Bronchial epithelial cell (primary cell): Measurements from ENCODE around the gene BTBD2. TPM values are rescaled to one million over a fixed set of nuclear protein-coding genes. Genes with fewer than 3 reads are reported as not detected.

Experiments used
- DNase-seq: peaks from one replicate; pipeline ENCODE4 v3.0.0-alpha.2; 2010; ENCODE audit warnings: low read depth
- FAIRE-seq: peaks from 2 replicates; lab custom pipeline; 2011; peaks lifted over from hg19 to GRCh38; lab: Jason Lieb, UNC
- H3K27me3 ChIP-seq: 2 replicates; pipeline ENCODE4 v1.5.1; 2011; ENCODE audit warnings: low read length; ENCODE audit not compliant: control insufficient read depth, insufficient read depth
- H3K36me3 ChIP-seq: 2 replicates; pipeline ENCODE4 v1.5.1; 2011; ENCODE audit warnings: low read length; ENCODE audit not compliant: control insufficient read depth, insufficient read depth
- H3K4me3 ChIP-seq: 2 replicates; pipeline ENCODE4 v1.5.1; 2011; ENCODE audit warnings: mild to moderate bottlenecking, low read depth, low read length, control low read depth
- total RNA-seq: library from RNA; depleted of rRNA; stranded (reverse); fragments of >200 nt; gene quantifications from 2 replicates; pipeline ENCODE4 v1.2.1, GENCODE V29; 2014
- TF ChIP-seq, protein P1 (sequence below): IDR thresholded peaks from 2 replicates; pipeline ENCODE4 v1.5.1; 2011; ENCODE audit warnings: mild to moderate bottlenecking, moderate library complexity, low read length, control low read depth, inconsistent platforms; ENCODE audit not compliant: insufficient read depth, severe bottlenecking

The BTBD2 gene
- total RNA-seq, 1 donor from 2014 or later = 23.2 TPM

DNA sequence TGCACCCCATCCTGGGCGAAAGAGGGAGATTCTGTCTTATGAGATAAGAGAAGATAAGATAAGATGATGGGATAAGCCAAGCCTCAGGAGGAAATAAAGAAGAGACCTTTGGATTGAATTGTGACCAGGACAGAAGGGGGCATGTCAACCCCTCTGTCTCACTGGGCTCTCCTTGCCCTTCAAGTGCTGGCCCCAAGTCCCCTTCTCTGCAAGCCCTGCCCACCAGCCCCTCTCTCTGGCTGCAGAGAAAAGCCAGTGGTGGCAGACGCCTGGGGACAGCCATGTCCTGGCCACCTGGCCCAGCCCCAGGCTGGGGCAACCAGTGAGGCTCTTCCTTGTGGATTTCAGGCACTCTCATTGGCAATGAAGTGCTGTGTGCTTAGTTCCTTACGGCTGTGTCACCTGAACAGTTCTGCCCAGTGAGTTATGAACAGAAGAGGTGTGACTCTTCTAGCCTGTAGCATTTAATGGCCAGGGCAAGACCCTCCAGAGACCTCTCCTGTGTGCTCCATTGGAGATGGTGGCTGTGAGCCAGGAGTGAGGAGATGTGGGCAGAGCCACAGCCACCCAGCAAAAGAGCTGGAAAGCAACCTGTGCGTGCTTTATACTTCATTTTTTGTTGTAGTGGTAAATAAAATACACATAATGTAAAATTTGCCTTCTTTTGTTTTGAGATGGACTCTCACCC is 6.1 kb upstream of the BTBD2 start:
- H3K27me3 ChIP-seq = no peaks in the 10 kb centered on the region
- no peak for DNase-seq
- H3K36me3 ChIP-seq = no peaks in the 10 kb centered on the region
- TF ChIP-seq, protein P1, sequence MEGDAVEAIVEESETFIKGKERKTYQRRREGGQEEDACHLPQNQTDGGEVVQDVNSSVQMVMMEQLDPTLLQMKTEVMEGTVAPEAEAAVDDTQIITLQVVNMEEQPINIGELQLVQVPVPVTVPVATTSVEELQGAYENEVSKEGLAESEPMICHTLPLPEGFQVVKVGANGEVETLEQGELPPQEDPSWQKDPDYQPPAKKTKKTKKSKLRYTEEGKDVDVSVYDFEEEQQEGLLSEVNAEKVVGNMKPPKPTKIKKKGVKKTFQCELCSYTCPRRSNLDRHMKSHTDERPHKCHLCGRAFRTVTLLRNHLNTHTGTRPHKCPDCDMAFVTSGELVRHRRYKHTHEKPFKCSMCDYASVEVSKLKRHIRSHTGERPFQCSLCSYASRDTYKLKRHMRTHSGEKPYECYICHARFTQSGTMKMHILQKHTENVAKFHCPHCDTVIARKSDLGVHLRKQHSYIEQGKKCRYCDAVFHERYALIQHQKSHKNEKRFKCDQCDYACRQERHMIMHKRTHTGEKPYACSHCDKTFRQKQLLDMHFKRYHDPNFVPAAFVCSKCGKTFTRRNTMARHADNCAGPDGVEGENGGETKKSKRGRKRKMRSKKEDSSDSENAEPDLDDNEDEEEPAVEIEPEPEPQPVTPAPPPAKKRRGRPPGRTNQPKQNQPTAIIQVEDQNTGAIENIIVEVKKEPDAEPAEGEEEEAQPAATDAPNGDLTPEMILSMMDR = no peak
- no peak overlapping the region for H3K4me3 ChIP-seq
- FAIRE-seq = no peak

DNA sequence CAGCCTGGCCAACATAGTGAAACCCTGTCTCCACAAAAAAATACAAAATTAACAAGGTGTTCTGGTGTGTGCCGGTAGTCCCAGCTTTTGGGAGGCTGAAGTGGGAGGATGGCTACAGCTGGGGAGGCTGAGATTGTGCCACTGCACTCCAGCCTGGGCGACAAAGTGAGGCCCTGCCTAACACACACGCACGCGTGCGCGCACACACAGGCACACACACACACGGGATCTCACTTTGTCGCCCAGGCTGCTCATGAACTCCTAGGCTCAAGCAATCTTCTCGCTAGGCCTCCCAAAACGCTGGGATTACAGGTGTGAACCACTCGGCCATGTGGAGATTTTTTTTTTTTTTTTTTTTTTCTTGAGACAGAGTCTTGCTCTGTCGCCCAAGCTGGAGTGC is 3.2 kb upstream of the BTBD2 start:
- Histone ChIP-seq H3K27me3 (no peaks in the 10 kb centered on the region), H3K36me3 (no peaks in the 10 kb centered on the region), H3K4me3 (no peak overlapping the region)
- FAIRE-seq (no peak), DNase-seq (no peak)
- TF ChIP-seq, protein P1 = no peak

DNA sequence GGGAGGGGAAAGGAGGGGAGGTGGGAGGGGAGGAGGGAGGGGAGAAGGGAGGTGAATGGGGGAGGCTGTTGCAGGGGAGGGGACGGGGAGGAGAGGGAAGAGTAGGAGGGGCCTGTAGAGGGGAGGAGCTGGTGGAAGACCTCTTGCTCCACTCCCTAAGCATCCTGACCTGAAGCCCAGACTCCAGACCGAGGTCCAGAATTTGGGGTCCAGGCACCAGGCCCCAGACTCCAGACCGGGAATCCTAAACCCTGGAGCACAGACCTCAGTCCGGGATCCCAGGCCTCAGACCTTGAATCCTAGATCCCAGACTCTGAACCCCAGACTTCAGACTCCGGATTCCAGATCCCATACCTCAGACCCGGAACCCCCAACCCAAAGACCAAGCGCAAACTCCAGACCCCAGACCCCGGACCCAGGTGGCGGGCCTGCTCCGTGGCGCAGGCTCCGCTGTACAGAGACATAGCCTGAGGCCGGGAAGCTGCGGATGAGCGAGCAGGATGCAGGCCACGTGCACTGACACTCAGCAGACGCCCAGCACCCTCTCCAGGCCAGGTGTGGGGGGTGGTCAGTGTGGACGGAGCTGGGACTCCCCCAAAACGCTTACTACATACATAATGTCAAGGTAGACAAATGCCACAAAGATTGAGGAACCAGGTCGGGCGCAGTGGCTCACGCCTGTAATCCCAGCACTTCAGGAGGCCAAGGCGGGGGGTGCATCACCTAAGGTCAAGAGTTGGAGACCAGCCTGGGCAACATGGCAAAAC is 710 bp upstream of the BTBD2 start:
- peak overlapping the region; percentile 36 for H3K4me3 ChIP-seq

DNA sequence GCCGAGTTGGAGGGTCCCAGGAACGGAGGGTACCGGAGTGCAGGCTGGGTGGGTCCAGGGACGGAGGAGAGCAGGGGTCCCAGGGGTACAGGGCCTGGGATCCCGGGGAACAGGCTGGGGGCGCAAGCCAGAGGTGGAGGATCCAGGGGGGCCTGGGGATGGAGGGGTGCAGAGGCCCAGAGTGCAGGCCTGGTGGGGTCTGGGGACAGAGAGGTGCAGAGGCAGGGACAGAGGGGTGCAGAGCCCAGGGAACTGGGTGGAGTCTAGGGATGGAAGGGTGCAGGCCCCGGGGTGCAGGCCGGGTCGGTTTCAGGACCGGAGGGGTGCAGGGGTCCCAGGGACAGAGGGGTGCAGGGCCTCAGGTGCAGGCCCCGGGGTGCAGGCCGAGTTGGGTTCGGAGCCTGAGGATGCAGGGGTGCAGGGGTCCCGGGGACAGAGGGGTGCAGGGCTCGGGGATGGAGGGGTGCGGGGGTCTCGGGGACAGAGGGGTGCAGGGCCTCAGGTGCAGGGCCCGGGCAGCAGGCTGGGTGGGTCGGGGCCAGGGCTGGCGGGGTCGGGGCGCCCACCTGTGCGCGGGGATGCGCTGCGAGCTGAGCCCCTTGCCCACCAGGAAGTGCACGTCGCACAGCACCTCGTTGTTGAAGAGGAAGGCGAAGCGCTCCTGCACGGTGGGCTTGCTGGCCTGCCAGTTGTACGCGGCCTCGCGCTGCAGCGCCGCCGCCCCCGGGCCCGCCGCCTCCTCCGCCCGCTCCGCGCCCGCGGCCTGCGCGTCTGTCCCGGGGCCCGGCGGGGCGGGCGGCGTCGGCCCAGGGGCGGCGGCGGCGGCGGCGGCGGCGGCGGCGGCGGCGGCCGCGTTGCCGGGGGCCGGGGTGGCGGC is 545 bp downstream of the BTBD2 start:
- TF ChIP-seq, protein P1 = no peak
- DNase-seq (no peak), FAIRE-seq (no peak)
- Histone ChIP-seq H3K27me3 (no peaks in the 10 kb centered on the region), H3K36me3 (peaks cover 4% of the 10 kb centered on the region), H3K4me3 (peak overlapping the region; percentile 85)

More for the DNA sequence above, 710 bp upstream of the BTBD2 start:
- peaks cover 4% of the 10 kb centered on the region for H3K36me3 ChIP-seq
- DNase-seq = peak; percentile 57
- no peaks in the 10 kb centered on the region for H3K27me3 ChIP-seq
- TF ChIP-seq, protein P1 = no peak
- no peak for FAIRE-seq

DNA sequence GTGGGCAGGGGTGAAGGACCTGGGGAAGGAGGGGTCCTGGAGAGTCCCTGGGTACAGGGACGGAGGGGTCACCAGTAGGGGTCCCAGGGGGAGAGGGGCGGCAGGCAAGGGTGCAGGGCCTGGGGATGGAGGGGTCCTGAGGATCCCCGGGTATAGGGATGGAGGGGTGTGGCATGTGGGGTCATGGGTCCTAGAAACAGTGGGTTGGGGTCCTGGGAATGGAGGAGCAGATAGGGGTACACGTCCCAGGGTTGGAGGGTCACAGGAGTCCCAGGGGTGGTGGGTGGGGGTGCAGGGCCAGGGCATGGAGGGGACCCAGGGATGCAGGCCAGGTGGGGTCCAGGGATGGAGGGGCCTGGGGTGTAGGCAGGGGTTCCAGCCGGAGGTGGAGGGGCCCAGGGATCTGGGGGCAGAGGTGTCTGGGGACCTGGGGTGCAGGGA is 1.4 kb downstream of the BTBD2 start:
- no peak for DNase-seq
- FAIRE-seq = no peak
- TF ChIP-seq, protein P1 = no peak
- Histone ChIP-seq H3K36me3 (peaks cover 4% of the 10 kb centered on the region), H3K4me3 (no peak overlapping the region), H3K27me3 (no peaks in the 10 kb centered on the region)
